Motor neuron (in vitro differentiated cells): Measurements from ENCODE around the gene SLC30A4. TPM values are rescaled to one million over a fixed set of nuclear protein-coding genes. Genes with fewer than 3 reads are reported as not detected.

Source experiments
- ATAC-seq, 8 experiments: fragments of 200-7000 bp; cut with Tn5 transposase; replicated peaks in 6 of 8; 2 replicates each; pipeline ENCODE4 v1.8.0; 2021; ENCODE audit warnings: mild to moderate bottlenecking in 8 of 8, moderate library complexity in 8 of 8
- H3K27ac ChIP-seq, 2 donors: fragments of 250-450 bp; sonication (Bioruptor Pico); 2 replicates each; pipeline ENCODE4 v1.9.0; 2021; ENCODE audit warnings: antibody characterized with exemption in 2 of 2, mild to moderate bottlenecking in 2 of 2, moderate library complexity in 1 of 2
- H3K4me1 ChIP-seq, 2 donors: fragments of 250-450 bp; sonication (Bioruptor Pico); replicated peaks in 1 of 2; 2 replicates each; pipeline ENCODE4 v1.6.1; 2021; ENCODE audit warnings: antibody characterized with exemption in 2 of 2, mild to moderate bottlenecking in 2 of 2, moderate library complexity in 1 of 2
- H3K4me3 ChIP-seq, 5 donors: fragments of 250-450 bp; sonication (Bioruptor Pico); 2 replicates each; pipeline ENCODE4 v1.9.0; 2021; ENCODE audit warnings: antibody characterized with exemption in 5 of 5, mild to moderate bottlenecking in 5 of 5, moderate library complexity in 4 of 5
- WGBS, 10 experiments: fragments of 450-650 bp; shearing (Covaris generic); methylation state at CpG; one replicate each; pipeline ENCODE4 v1.0.0; 2022; 5-methylcytosine and 5-hydroxymethylcytosine counted together
- in situ Hi-C, 9 experiments: fragments of 400-800 bp; cut with MboI; loops; one replicate each; pipeline ENCODE4 v1.15.0; 2021; ENCODE audit warnings: low sequenced_read_pairs in 9 of 9, low pct_unique_long_range_greater_than_20kb in 2 of 9; ENCODE audit not compliant: unreplicated experiment in 9 of 9
- total RNA-seq, 8 experiments: library from RNA; unstranded; fragments of 300-600 nt; gene quantifications; 2 replicates each; pipeline versions ENCODE4 v1.2.3 to v1.2.4, GENCODE V29; 2022

Gene SLC30A4
- total RNA-seq, 8 experiments from 2014 or later, result 3.5 to 22.1 (median 8.2) TPM

DNA sequence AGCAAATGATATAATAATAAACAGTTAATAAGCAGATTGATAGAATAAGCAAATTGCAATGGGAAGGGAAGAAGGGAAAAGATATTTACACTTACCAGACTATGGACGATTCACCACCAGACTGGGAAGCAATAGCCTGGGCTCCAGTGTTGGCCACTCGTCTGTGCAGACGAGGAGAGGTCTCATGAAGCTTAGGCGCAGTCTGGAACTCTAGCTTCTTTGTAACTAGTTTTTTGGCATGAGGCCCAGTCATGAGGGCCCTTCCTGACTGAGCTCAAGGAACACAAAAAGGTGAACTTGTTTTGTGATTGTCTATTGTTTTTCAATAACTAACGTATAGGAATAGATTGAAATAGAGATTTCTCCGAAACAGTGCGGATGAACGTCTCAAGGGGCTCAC is 80.9 kb downstream of the SLC30A4 start:
- no peaks in the 10 kb centered on the region for H3K4me1 ChIP-seq
- no peak overlapping the region for H3K4me3 ChIP-seq
- in situ Hi-C loops, result no loop called here
- ATAC-seq, result peak in 2 of 8 experiments; percentile 45 to 53
- 74 to 100% (median 91%) methylated on average over 1 to 8 of the region's 8 CpGs; no CpG with 5 or more reads in 2 of the 10 experiments for WGBS, 10 experiments
- H3K27ac ChIP-seq, result no peak overlapping the region

DNA sequence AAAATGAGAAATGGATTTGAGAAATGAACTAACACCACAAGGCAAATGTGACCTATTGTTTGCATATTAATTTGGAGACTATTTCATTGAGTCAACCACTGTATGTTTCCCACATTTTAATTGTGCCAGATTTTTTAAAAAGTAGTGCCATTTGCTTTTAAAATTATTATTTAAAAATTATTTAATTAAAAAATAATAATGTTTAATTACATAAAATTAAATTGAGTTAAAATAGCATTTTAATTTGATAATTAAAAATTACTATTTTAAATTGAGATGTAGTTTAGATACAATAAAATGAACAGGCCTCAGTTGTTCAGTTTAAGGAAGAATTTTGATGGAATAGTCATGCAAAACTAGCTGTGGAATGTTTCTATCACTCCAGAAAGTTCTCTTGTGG is 81.5 kb downstream of the SLC30A4 start:
- ATAC-seq, result no peak
- Histone ChIP-seq H3K4me1 (no peaks in the 10 kb centered on the region), H3K27ac (no peak overlapping the region), H3K4me3 (no peak overlapping the region)
- in situ Hi-C loops, result no loop called here

DNA sequence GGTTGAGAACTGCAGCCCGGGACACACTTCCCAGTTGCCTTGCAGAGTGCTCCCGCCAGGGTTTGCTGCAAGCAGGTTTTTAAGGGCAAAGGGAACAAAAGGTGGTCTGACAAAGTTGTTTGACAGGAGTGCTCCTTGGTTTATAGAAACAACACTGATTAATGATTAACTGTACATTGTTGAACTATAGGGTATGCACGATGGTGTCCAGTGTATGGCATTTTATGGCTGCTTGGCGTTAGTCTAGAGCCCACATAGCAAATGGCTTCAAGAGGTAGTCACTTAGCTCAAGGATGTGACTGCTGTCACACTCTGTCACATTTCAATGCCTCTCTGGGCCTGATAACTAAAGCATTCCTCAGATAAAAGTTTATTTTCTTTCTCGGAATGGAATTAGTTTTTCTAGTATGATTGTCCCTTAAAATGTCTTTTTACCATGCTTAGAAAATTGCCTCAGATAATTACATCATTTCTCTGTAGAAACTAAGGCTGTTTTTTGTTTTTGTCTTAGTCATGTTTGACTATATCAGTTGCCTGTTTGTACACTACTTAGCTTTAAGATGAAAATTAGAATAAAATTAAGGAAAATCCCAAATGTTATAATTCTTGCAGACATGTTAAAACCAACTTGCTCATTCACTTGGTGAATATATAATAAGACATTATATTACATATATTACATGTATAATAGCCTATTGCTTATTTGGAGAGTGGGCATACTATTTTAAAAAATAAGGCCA is 82.9 kb downstream of the SLC30A4 start:
- 50 to 96% (median 68%) methylated on average over 2 to 5 of the region's 5 CpGs for WGBS, 10 experiments
- in situ Hi-C loops, result no loop called here
- H3K27ac ChIP-seq, result no peak overlapping the region
- H3K4me1 ChIP-seq, result no peaks in the 10 kb centered on the region
- H3K4me3 ChIP-seq, result no peak overlapping the region
- no peak for ATAC-seq

DNA sequence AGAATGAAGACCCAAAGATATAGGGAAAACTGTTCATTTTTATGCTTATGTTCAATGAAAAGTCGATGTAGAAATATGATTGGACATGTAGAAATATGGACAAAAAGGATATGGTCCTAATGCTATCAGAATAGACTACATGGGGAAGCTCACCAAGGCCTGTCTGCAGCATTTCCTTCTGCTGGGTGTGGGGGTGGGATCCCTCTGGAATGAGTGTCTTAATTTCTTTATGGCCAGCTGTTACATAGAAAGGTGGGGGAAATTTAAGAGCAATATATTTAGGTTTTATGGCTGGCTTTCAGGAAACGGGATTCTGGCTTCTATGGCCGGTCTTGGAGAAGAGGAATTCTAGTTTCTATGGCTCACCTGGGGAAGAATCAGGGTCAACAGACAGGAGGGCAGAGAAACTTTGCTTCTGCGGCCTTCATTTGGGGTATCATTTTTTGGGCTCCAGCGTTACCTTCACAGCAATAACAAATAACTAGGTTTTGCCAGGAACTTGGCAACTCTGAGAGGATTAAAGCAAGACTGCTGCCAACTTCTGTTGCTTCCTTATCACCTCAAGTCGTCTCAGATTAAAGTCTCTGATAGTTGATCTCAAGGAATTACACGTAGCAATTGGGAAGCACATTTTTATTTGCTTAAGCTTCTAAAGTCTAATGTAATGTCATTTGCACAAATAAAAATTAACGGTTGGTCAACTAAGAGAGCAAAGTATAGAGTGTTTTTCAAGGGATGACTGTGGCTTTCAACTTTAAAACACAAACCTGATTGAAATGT is 87.2 kb downstream of the SLC30A4 start:
- in situ Hi-C loops, result no loop called here
- no peak for ATAC-seq
- Histone ChIP-seq H3K27ac (no peak overlapping the region), H3K4me3 (no peak overlapping the region), H3K4me1 (no peaks in the 10 kb centered on the region)
- WGBS, 10 experiments, result 41 to 87% (median 75%) methylated on average over 3 to 8 of the region's 8 CpGs

DNA sequence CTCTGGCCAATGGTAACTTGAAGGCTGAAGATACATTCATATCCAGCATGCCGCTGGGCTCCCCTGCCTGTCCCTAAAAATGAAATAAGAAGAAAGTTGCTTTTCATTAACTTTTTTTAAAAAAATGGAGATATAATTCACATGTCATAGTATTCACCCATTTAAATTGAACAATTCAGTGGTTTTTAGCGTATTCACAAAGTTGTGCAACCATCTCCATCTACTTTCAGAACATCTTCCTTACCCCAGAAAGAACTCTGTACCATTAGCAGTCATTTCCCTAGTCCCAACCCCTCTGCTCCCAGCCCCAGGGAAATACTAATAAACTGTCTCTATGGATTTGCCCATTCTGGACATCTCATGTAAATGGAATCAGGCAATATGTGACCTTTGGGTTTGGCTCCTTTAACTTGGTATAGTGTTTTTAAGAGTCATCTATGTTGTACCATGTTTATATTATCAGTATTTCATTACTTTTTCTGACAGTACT is 88.4 kb downstream of the SLC30A4 start:
- in situ Hi-C loops, result no loop called here
- WGBS, 10 experiments, result 64 to 100% (median 83%) methylated on average over 1 to 2 of the region's 2 CpGs; no CpG with 5 or more reads in 3 of the 10 experiments
- Histone ChIP-seq H3K27ac (no peak overlapping the region), H3K4me3 (no peak overlapping the region), H3K4me1 (no peaks in the 10 kb centered on the region)
- peak in 1 of 8 experiments; percentile 5 for ATAC-seq

DNA sequence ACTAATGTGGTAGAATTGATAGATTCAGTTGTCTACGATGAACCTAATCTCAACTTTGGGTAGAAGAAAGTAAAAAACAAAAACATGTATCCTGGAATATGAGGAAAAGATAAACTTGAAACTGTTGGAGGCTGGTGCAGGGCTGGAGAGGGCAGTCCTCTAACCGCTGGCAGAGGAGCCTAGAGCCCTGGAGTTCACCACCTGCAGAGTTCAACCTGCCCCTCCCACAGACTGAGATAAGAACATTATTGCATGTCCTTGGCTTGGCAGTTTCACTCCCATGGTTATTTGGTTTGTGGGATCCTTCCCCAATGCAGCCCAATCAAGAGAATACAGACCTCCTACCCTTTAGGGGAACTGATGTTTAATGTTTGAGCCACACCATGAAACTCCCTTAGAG is 91.0 kb downstream of the SLC30A4 start:
- no peak for ATAC-seq
- WGBS, 10 experiments, result 61 to 92% (median 85%) methylated on average over 1 to 2 of the region's 2 CpGs; no CpG with 5 or more reads in 2 of the 10 experiments
- in situ Hi-C loops, result no loop called here
- H3K27ac ChIP-seq, result no peak overlapping the region
- no peaks in the 10 kb centered on the region for H3K4me1 ChIP-seq
- H3K4me3 ChIP-seq, result no peak overlapping the region

DNA sequence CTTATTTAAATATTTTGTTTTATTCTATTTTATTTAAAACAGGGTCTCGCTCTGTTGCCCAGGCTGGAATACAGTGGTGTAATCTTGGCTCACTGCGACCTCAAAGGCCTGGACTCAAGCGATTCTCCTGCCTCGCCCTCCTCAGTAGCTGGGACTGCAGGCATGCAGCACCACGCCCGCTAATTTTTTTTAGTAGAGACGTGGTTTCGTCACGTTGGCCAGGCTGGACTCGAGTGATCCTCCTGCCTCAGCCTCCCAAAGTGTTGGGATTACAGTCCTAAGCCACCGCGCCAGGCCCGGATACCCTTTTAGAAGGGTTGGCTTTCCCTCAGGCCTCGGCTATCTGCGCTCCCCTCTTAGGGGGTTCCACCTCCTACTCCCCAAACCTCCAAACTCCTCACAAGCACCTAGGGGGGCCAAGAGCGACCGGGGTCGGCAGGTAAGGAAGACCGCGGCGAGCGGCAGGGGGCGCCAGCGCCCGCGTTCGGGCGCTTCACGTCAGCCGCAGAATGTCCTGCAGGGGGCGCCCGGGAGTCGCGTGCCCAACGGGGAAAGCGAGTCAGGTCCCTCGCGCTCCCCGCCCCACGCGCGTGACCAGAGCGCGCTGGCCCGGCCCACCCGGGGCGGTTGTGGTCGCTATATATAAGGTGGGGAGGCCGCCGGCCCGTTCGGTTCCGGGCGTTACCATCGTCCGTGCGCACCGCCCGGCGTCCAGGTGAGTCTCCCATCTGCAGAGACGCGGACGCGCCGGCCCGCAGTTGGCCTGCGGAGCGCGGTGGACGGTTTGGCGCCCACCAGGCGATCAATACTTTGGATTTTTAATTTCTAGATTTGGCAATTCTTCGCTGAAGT is 92.4 kb downstream of the SLC30A4 start:
- in situ Hi-C loops, result no loop called here
- no peaks in the 10 kb centered on the region for H3K4me1 ChIP-seq
- peak; percentile 7 to 80 (median 46) for ATAC-seq
- WGBS, 10 experiments, result 10 to 70% (median 30%) methylated on average over 1 to 25 of the region's 73 CpGs
- no peak overlapping the region for H3K27ac ChIP-seq
- H3K4me3 ChIP-seq, result peak overlapping the region in 4 of 5 donors; percentile 14 to 35 (median 26)

Other genes starting within 250 kb of the SLC30A4 start
- gene GATM, start 144.2 kb downstream of the SLC30A4 start, total RNA-seq, result 10 to 100 TPM in 6 of 8 experiments, 1 to 10 TPM in 2; 1.4 to 69.2 (median 16.3) TPM
- 100 to 1,000 TPM in 1 of 8 experiments, 10 to 100 TPM in 7; 60.1 to 102 (median 70.4) TPM for gene BLOC1S6, start 64.6 kb upstream of the SLC30A4 start, total RNA-seq
- gene SQOR, start 112.3 kb upstream of the SLC30A4 start, total RNA-seq, result 10 to 100 TPM in 1 of 8 experiments, 1 to 10 TPM in 2, under 1 TPM in 5; 0.33 to 36.9 (median 0.94) TPM